Measurements from ENCODE around the gene NYAP2.
A peak's percentile ranks its signal among the peaks of the same experiment; 100 is the strongest.

NYAP2 gene

DNA sequence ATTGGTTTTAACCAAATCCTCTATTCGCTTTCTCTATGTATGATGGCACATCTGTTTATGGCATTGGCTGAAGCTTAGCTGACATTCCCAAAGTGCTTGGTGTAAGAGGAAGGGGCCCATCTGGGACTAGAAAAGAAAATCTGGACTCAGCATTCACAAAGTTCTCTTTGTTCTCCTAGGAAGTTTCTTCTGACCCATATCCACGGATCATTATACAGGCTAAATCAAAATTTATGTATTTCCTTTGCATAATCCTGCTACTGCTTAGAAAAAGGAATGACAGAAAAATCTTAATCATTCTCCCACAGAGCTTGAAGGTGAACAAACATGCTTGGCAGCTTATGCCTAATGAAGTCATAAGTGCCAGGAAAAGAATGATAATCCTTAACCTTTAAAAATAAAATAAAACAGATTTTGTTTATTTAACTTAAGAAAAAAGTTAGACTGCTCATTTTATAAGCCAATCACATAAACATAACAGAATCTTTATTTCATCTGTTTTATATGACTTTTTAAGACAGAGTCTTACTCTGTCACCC, 88.4 kb downstream of the NYAP2 start:
- DNase-seq = no peak

GRCh38 chr2:225488743-225489142, 89.2 kb downstream of the NYAP2 start:
- no peak for DNase-seq

DNA sequence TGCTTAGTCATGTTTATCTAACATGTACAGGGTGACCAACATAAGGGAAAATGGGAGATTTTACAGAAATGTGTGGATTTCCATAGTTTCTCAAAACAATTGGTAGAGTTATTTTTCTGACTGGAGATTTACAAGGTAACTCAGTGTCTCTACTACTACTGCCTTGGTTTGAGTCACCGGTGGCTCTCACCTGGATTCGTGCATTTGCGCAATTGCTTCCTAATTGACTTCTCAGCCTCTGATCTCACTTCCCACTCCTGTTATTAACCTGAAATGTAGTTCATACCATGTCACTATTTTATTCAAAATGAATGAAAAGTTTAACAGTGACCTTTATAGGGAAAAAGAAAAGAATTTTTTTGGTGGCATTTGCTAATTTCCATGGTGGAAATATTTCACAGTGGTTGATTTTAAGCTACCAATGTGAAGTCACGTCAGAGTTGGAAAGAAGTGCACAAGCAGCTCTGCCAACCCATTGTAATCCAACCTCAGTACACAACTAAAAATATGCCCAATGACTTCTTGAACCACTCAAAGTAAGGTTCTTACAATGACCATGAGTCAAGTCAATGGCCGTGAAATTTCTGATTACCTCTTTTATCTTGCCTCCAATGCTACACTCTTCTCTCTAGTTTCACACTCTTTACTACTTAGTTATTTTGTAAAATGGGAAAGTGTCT, 94.0 kb downstream of the NYAP2 start:
- DNase-seq = no peak

- peak; percentile 1 for DNase-seq
These were observed 94.6 kb downstream of the NYAP2 start for GRCh38 chr2:225494100-225494459.

DNA sequence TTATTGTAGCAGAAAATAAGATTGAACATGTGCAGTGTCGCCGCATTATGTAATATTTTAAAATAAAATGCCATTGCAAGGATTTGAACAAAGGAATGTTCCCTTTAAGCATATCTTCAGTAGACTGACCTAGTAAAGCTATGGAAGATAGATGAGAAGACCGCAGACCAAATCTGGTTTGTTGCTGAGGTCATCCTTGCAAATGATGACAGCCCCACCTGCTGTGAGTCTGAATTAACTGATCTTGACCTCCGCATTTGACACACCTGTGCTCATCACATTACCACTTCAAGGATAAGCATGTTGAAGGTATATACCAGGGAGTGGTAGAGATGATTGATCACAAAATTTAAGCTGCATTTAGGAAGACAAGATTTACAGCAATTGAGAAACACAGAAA, 96.2 kb downstream of the NYAP2 start:
- DNase-seq = no peak

DNA sequence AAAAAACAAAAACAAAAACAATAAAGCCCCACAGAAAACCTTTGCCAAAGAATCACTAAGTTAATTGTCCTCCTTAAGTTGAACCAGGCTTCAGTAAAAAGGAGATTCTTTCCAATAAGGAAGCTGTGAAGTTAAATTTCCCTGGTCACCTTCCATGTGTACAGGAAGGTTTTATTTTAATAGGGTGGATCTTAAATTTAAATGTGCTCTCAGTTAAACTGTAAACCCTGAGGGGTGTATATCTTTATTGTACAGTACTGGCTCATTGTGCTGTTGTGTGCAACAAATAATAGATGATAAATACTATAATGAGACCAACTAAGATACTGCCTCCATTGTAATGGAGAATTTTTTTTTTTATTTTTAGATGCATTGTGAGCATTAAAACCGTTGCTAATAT, 97.1 kb downstream of the NYAP2 start:
- no peak for DNase-seq

- no peak for DNase-seq
These were observed 97.7 kb downstream of the NYAP2 start for GRCh38 chr2:225497166-225497565.

DNA sequence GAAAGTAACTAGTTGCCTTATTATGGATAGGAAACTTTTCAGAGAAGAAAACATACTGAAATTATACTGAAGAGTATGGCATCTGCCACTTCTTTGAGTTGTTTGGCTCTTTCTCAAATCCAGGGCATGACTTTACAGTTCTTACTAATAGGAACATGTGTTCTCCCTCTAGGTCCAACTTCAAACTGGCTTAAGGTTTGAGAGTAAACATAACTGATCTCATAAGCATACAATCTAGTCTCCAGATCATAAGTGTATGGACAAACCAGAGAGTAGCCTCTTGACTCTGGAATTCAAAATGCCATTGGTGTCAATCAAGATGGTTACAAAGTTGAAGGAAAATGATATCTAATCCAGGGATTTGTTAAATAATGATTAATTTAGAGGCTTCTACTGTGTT, 101.5 kb downstream of the NYAP2 start:
- DNase-seq = no peak

DNA sequence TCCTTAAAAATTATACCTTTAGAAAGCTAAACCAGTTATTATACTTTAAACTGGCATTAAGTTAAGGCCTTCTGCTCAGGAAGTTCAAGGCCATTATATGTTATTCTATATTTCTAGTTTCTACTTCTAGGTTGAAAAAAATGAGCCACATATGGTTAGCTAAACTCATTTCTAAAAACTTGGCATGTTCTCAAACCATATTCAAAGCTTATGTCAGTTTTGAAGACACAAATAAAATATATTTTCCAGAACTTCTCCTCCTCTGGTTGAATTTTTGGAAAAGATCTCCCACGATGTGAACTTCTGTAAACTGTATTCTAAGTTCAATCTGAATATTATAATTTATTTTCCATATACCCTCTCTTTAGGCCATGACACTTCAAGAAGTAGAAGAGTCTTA, 103.5 kb downstream of the NYAP2 start:
- no peak for DNase-seq

DNA sequence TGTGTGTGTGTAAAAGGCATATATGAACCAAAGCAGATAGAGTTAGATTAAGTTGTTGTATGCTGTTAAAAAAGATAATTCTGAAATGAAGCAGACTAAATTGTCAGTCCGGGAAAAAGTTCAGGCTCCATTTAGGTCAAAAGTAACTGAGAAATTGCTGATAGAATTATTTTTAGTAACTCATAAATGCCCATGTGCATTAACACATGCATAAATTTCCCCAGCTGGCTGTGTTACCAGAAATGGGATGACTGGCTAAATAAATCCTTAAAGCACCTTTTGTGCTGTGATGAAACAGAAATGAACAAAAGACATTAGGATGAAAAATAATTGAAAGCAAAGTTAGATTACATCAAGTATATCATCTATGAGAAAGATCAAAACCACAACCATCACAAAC, 111.3 kb downstream of the NYAP2 start:
- no peak for DNase-seq

GRCh38 chr2:225512469-225512868, 113.0 kb downstream of the NYAP2 start:
- DNase-seq = no peak

DNA sequence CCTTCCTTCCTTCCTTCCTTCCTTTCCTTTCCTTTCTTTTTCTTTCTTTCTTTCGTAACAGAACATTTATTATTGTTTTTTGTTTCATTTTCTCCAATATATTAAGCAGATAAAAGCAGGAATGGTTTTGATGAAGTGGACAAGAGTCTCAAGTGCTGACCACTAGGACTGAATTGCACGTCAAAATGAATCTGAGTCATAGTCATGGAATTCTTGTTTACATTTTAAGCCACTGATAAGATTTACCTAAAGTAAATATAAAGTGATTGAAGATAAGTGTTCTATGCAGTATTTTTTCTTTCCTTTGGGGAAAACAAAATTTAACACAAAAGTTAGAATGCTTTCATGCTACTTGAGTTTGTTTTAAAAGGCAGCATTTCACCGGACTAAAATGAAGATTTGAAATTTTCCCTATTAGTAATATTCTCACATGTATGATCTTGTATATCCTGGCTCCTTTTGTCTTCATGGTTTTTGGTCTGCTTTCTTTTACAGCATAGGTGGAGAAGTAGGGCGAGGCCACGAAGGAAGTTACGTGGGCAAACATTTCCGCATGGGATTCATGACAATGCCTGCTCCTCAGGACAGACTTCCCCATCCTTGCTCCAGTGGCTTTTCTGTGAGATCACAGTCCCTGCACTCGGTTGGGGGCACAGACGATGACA, 113.5 kb downstream of the NYAP2 start:
- DNase-seq = peak; percentile 10

DNA sequence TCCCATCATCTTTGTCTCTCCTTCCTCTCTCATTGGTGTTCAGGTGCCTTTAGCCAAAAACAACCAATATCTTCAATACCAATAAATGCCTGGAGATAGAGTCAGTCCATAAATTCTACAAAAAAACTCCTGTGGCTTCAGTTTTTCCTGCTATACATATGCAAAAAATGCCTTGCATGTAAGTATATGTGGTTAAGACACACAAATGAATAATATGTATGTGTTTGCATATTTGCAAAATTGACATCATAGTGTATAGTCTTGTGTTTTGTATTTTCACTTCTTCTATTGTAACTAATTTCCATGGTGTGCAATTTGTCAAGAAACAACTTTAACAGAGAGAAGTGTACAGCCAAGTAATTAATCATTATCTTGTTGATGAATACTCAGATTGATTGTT, 115.5 kb downstream of the NYAP2 start:
- DNase-seq = no peak

DNA sequence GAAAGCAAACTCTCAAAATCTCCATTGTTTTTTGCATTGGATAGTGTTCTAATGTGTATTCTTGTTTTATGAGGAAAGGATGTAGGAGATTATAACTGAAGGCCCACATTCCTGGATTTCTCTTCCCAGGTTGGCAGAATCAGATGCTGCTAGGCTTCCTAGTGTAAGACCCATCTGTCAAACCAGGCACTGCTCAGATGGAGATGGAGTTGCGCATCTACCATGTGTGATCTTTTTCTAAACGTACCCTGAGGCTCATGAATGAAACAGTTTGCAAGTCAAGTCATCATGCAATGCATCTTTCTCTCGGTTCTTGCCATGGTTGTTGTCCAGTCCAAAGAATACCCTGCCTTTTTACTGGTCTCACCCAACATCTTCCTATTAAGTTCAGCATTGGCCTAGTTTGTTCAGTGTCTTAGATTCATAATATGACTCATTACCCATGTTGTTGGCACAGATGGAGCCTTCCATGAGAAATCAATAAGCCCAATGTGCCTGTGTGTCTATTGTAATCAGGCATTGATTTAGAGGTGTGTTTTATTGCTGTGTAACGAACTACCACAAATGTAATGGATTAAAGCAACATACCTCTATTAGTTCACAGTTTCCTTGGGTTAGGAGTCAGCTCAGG, 127.4 kb downstream of the NYAP2 start:
- DNase-seq = no peak

- DNase-seq = no peak
These were observed 132.0 kb downstream of the NYAP2 start for GRCh38 chr2:225531559-225531958.

DNA sequence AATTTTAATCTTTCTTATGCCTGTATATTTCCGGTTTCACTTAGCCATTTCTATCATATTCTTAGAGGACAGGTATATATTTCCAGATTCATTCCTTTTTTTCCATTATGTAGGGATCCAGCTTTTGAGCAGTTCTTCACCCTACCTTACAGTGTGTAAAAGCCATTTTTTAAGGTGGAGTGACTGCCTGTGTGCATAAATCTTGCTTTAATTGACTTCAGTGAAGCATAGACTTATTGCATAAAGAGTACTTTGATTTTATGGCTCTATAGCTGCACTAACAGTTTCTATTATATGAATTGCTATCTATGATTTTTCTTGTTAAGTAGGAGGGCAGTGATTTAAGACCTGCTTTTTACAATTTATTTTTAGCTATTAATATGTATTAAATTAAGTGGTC, 132.6 kb downstream of the NYAP2 start:
- DNase-seq = no peak

DNA sequence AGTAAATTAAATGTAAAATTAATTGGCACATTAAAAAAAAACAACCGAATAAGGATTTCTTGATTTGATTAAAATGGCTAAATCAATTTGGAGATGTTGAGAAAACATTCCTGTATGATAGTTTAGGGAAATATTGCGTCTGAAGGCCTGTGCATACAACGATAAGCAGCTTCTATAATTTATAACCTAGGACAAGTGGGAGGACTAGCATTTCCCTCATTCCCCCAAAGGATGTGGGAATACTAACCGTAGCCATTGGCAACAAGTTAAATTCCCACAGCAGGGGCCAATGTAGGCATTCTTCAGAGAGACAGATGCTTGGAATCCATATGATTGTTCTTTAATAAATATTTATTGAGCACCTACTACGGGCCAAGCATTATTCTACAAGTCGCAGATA, 134.5 kb downstream of the NYAP2 start:
- no peak for DNase-seq

- DNase-seq = no peak
These were observed 135.2 kb downstream of the NYAP2 start for GRCh38 chr2:225534697-225535096.

- DNase-seq = no peak
These were observed 136.5 kb downstream of the NYAP2 start for GRCh38 chr2:225536036-225536435.

- DNase-seq = no peak
These were observed 144.1 kb downstream of the NYAP2 start for GRCh38 chr2:225543626-225544025.

GRCh38 chr2:225556461-225556860, 157.0 kb downstream of the NYAP2 start:
- DNase-seq = no peak

DNA sequence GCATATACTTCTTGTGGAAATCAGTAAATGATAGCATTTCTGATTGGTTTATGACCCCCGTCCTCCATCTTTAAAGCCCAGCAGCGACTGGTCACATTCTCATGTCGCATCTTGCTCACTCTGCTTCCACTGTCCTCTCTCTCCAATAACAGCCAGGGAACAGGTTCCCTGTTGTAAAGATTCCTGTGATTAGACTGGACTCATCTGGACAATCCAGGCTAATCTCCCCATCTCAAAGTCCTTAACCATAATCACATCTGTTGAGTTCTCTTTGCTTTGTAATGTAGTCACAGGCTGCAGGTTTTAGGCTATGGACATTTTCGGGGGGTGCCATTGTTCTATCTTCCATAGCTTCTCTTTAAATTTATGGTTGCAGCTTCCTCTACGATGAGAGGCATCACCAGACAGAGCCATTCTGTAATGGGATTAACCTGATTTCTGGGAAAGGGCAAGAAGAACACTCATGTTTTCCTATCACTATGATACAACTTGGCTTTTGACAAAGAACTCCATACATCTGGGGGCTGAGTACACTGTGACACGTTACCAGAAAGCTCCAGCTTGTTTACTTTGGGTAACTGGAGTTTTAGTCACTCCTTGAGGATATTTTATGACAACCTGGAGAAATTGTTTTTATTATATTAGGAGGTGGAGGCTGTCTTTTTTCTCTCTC, 159.0 kb downstream of the NYAP2 start:
- DNase-seq = no peak

GRCh38 chr2:225559072-225559415, 159.5 kb downstream of the NYAP2 start:
- no peak for DNase-seq

GRCh38 chr2:225566798-225567197, 167.3 kb downstream of the NYAP2 start:
- DNase-seq = no peak
